ENCODE results near the gene DPF1. TPM values are rescaled to one million over a fixed set of nuclear protein-coding genes. Genes with fewer than 3 reads are reported as not detected.

Gene DPF1
- total RNA-seq, 2 donors from 2014 or later, result 3.3 to 4.5 TPM

DNA sequence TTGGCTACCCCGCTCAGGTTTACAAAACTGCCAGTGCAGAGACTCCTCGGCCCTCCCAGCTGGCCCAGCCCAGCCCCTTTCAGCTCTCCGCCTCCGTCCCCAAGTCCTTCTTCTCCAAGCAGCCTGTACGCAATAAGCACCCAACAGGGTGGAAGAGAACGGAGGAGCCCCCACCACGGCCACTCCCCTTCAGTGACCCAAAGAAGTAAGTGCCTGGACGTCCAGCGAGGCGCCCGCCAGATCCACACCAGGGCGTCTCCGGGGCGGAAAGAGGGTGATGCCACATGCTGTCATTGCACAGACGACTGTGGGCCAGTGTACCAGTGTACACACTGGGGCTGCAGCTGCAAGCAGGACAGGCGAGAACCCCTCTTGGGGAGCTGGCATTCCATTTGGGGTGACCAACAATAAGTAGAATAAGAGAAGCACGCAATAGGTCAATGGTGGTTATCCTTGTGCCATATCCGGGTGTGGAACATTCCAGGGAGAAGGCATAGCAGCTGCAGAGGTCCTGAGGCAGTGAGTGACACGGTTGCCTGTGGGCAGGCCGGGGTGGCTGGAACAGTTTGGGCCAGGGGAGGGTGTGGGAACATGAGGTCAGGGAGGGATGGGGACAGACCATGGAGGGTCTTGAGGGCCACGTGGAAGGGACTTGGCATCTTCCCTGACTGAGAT is 41.3 kb downstream of the DPF1 start:
- TF ChIP-seq, protein P1, sequence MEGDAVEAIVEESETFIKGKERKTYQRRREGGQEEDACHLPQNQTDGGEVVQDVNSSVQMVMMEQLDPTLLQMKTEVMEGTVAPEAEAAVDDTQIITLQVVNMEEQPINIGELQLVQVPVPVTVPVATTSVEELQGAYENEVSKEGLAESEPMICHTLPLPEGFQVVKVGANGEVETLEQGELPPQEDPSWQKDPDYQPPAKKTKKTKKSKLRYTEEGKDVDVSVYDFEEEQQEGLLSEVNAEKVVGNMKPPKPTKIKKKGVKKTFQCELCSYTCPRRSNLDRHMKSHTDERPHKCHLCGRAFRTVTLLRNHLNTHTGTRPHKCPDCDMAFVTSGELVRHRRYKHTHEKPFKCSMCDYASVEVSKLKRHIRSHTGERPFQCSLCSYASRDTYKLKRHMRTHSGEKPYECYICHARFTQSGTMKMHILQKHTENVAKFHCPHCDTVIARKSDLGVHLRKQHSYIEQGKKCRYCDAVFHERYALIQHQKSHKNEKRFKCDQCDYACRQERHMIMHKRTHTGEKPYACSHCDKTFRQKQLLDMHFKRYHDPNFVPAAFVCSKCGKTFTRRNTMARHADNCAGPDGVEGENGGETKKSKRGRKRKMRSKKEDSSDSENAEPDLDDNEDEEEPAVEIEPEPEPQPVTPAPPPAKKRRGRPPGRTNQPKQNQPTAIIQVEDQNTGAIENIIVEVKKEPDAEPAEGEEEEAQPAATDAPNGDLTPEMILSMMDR (conservative IDR thresholded peaks at IDR 0.05), result no peak
- Mint-ChIP-seq H3K27ac (no peak overlapping the region), H3K4me1 (peaks cover 11% of the 10 kb centered on the region), H3K27me3 (ENCODE audit: insufficient read depth) (peaks cover 1% of the 10 kb centered on the region), H3K9me3 (peaks cover 15% of the 10 kb centered on the region), H3K4me3 (peak overlapping the region; percentile 48), H3K36me3 (ENCODE audit: low read depth) (peaks cover 36% of the 10 kb centered on the region)
- 84 to 87% methylated on average over 9 to 21 of the region's 21 CpGs for WGBS, 2 experiments (ENCODE audit: insufficient coverage in 1 of 2, insufficient read length in 1 of 2)
- DNase-seq, result no peak
- Histone ChIP-seq H3K27me3 (ENCODE audit: control insufficient read depth, insufficient read depth, low read length, poor library complexity, severe bottlenecking) (no peaks in the 10 kb centered on the region), H3K9ac (ENCODE audit: extremely low read depth, low read length, poor library complexity, severe bottlenecking) (no peak overlapping the region), H3K27ac (ENCODE audit: low read depth, low read length) (no peak overlapping the region), H3K36me3 (ENCODE audit: control insufficient read depth, insufficient read depth, low read length) (peaks cover 4% of the 10 kb centered on the region), H3K4me1 (ENCODE audit: control insufficient read depth, insufficient read depth, low read length) (no peaks in the 10 kb centered on the region), H3K9me3 (ENCODE audit: control insufficient read depth, low read length) (peaks cover 16% of the 10 kb centered on the region), H3K4me3 (ENCODE audit: low read length) (no peak overlapping the region)

GRCh38 chr19:38180071-38180470 is 44.0 kb downstream of the DPF1 start:
- Histone ChIP-seq H3K27me3 (ENCODE audit: control insufficient read depth, insufficient read depth, low read length, poor library complexity, severe bottlenecking) (no peaks in the 10 kb centered on the region), H3K4me1 (ENCODE audit: control insufficient read depth, insufficient read depth, low read length) (no peaks in the 10 kb centered on the region), H3K27ac (ENCODE audit: low read depth, low read length) (no peak overlapping the region), H3K9me3 (ENCODE audit: control insufficient read depth, low read length) (peaks cover 16% of the 10 kb centered on the region), H3K4me3 (ENCODE audit: low read length) (no peak overlapping the region), H3K9ac (ENCODE audit: extremely low read depth, low read length, poor library complexity, severe bottlenecking) (no peak overlapping the region), H3K36me3 (ENCODE audit: control insufficient read depth, insufficient read depth, low read length) (peaks cover 2% of the 10 kb centered on the region)
- Mint-ChIP-seq H3K9me3 (peaks cover 15% of the 10 kb centered on the region), H3K4me1 (peaks cover 11% of the 10 kb centered on the region), H3K4me3 (no peak overlapping the region), H3K36me3 (ENCODE audit: low read depth) (peaks cover 29% of the 10 kb centered on the region), H3K27me3 (ENCODE audit: insufficient read depth) (peaks cover 1% of the 10 kb centered on the region), H3K27ac (no peak overlapping the region)
- WGBS, 2 experiments (ENCODE audit: insufficient coverage in 1 of 2, insufficient read length in 1 of 2), result 96 to 100% methylated on average over 2 to 3 of the region's 3 CpGs
- TF ChIP-seq, protein P1 (conservative IDR thresholded peaks at IDR 0.05), result no peak
- DNase-seq, result no peak

DNA sequence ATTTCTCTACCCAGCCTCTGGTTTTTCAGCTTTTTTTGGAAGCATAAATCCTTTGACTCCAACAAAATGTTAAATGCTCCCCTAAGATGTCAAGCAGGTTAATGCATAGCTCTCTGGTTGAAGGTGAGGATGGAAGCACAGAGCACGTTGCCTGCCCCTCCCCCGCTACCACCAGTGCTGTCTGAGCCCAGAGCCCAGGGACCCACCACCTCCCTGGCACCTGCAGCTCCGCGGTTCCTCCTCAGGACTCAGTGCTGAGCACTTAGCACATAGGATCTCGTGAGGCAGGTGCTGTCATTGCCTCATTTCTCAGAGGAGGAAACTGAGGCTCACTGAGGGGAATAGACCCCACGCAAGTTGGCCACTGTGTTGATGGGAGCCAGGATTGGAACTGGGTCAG is 48.6 kb downstream of the DPF1 start:
- WGBS, 2 experiments (ENCODE audit: insufficient coverage in 1 of 2, insufficient read length in 1 of 2), result 87 to 88% methylated on average over 5 to 6 of the region's 6 CpGs
- Histone ChIP-seq H3K4me3 (ENCODE audit: low read length) (no peak overlapping the region), H3K27ac (ENCODE audit: low read depth, low read length) (no peak overlapping the region)

More for the DNA sequence above, 48.6 kb downstream of the DPF1 start:
- H3K36me3 Mint-ChIP-seq (ENCODE audit: low read depth), result peaks cover 16% of the 10 kb centered on the region
- no peak overlapping the region for H3K4me3 Mint-ChIP-seq
- TF ChIP-seq, protein P1 (conservative IDR thresholded peaks at IDR 0.05), result no peak
- H3K4me1 Mint-ChIP-seq, result peaks cover 2% of the 10 kb centered on the region
- peaks cover 10% of the 10 kb centered on the region for H3K9me3 ChIP-seq (ENCODE audit: control insufficient read depth, low read length)
- no peaks in the 10 kb centered on the region for H3K36me3 ChIP-seq (ENCODE audit: control insufficient read depth, insufficient read depth, low read length)
- H3K27me3 Mint-ChIP-seq (ENCODE audit: insufficient read depth), result no peaks in the 10 kb centered on the region
- no peak overlapping the region for H3K9ac ChIP-seq (ENCODE audit: extremely low read depth, low read length, poor library complexity, severe bottlenecking)
- DNase-seq, result no peak
- H3K4me1 ChIP-seq (ENCODE audit: control insufficient read depth, insufficient read depth, low read length), result no peaks in the 10 kb centered on the region
- H3K27me3 ChIP-seq (ENCODE audit: control insufficient read depth, insufficient read depth, low read length, poor library complexity, severe bottlenecking), result no peaks in the 10 kb centered on the region
- peaks cover 9% of the 10 kb centered on the region for H3K9me3 Mint-ChIP-seq
- no peak overlapping the region for H3K27ac Mint-ChIP-seq

Measured in endodermal cell (in vitro differentiated cells).